OCI-LY3 (cell line): ENCODE data around the gene PI4KB.

Experiments used
- H2AFZ ChIP-seq: fragments of 200-600, 300-600 bp; shearing (Covaris generic); 2 replicates; pipeline ENCODE4 v1.6.0; 2014; ENCODE audit warnings: antibody characterized with exemption, low read depth, low read length
- H3K27ac ChIP-seq: fragments of 200-600, 300-600 bp; sonication (generic); 2 replicates; pipeline ENCODE4 v1.5.1; 2014; ENCODE audit warnings: mild to moderate bottlenecking, low read length, moderate library complexity, mixed read lengths
- H3K27me3 ChIP-seq: fragments of 200-600, 300-600 bp; sonication (generic); 2 replicates; pipeline ENCODE4 v1.6.1; 2014; ENCODE audit warnings: low read depth, low read length, mixed read lengths
- H3K36me3 ChIP-seq: fragments of 200-600, 300-600 bp; sonication (generic); replicated peaks from 2 replicates; pipeline ENCODE3; 2014; ENCODE audit warnings: low read depth, low read length, mixed read lengths
- H3K4me1 ChIP-seq: fragments of 300-600, 200-600 bp; sonication (generic); 2 replicates; pipeline ENCODE4 v1.6.1; 2014; ENCODE audit warnings: low read length, mixed read lengths
- H3K4me2 ChIP-seq: fragments of 200-600, 300-600 bp; sonication (generic); 2 replicates; pipeline ENCODE4 v1.6.1; 2014; ENCODE audit warnings: low read length, mixed read lengths
- H3K4me3 ChIP-seq: fragments of 300-600, 200-600 bp; sonication (generic); 2 replicates; pipeline ENCODE4 v1.5.1; 2014; ENCODE audit warnings: antibody characterized with exemption, mild to moderate bottlenecking, low read length, moderate library complexity
- H3K79me2 ChIP-seq: fragments of 300-600, 200-600 bp; shearing (Covaris generic); 2 replicates; pipeline ENCODE4 v1.6.1; 2014; ENCODE audit warnings: mild to moderate bottlenecking, low read length, mixed read lengths
- H3K9ac ChIP-seq: fragments of 300-600, 200-600 bp; shearing (Covaris generic); 2 replicates; pipeline ENCODE4 v1.6.0; 2014; ENCODE audit warnings: mild to moderate bottlenecking, low read length, moderate library complexity
- H3K9me3 ChIP-seq: fragments of 200-600, 300-600 bp; shearing (Covaris generic); 2 replicates; pipeline ENCODE4 v1.6.1; 2014; ENCODE audit warnings: low read length, mixed read lengths; ENCODE audit not compliant: insufficient read depth
- H4K20me1 ChIP-seq: fragments of 200-600, 300-600 bp; sonication (generic); 2 replicates; pipeline ENCODE4 v1.6.1; 2016; ENCODE audit warnings: low read length, mixed read lengths; ENCODE audit not compliant: insufficient read depth
- CTCF ChIP-seq: fragments of 200-600, 300-600 bp; sonication (generic); IDR thresholded peaks from 2 replicates; pipeline ENCODE4 v1.5.1; 2014; ENCODE audit warnings: antibody characterized with exemption, low read length, low read depth
- EZH2phosphoT487 ChIP-seq: fragments of 200-600 bp; shearing (Covaris generic); IDR thresholded peaks from 2 replicates; pipeline ENCODE4 v1.6.1; 2018; ENCODE audit warnings: antibody characterized with exemption, mixed run types, low read depth

PI4KB gene

GRCh38 chr1:151325231-151325630 is 2.0 kb downstream of the PI4KB start:
- H3K9me3 ChIP-seq: no peaks in the 10 kb centered on the region
- 0 out of 2 replicates have a peak overlapping the region, but pooled peaks have one; percentile 5 for H3K4me2 ChIP-seq
- H3K79me2 ChIP-seq: peaks cover 46% of the 10 kb centered on the region
- no peak overlapping the region for H3K27ac ChIP-seq
- peaks cover 20% of the 10 kb centered on the region for H3K4me1 ChIP-seq
- TF ChIP-seq CTCF (no peak), EZH2phosphoT487 (no peak)
- peaks cover 33% of the 10 kb centered on the region for H3K36me3 ChIP-seq
- no peak overlapping the region for H2AFZ ChIP-seq
- H3K9ac ChIP-seq: no peak overlapping the region
- H4K20me1 ChIP-seq: no peaks in the 10 kb centered on the region
- H3K27me3 ChIP-seq: no peaks in the 10 kb centered on the region
- H3K4me3 ChIP-seq: no peak overlapping the region

- Histone ChIP-seq H3K79me2 (peaks cover 48% of the 10 kb centered on the region), H3K27ac (no peak overlapping the region), H3K4me1 (peaks cover 20% of the 10 kb centered on the region), H3K4me2 (no peak overlapping the region), H4K20me1 (0 out of 2 replicates have a peak, but pooled peaks cover 3% of the 10 kb centered on the region), H3K36me3 (peaks cover 36% of the 10 kb centered on the region), H3K9me3 (no peaks in the 10 kb centered on the region), H3K9ac (no peak overlapping the region), H3K4me3 (no peak overlapping the region), H2AFZ (no peak overlapping the region), H3K27me3 (no peaks in the 10 kb centered on the region)
- no peak for TF ChIP-seq EZH2phosphoT487
- TF ChIP-seq CTCF: no peak
Measured at GRCh38 chr1:151324390-151324930, 2.8 kb downstream of the PI4KB start.

GRCh38 chr1:151318975-151319374 is 8.2 kb downstream of the PI4KB start:
- no peaks in the 10 kb centered on the region for H3K4me1 ChIP-seq
- TF ChIP-seq EZH2phosphoT487 (no peak), CTCF (no peak)
- peaks cover 51% of the 10 kb centered on the region for H3K36me3 ChIP-seq
- H3K4me2 ChIP-seq: no peak overlapping the region
- no peak overlapping the region for H3K9ac ChIP-seq
- H3K4me3 ChIP-seq: no peak overlapping the region
- no peak overlapping the region for H2AFZ ChIP-seq
- peaks cover 4% of the 10 kb centered on the region; the same call in 1 of the 2 replicates for H4K20me1 ChIP-seq
- no peak overlapping the region for H3K27ac ChIP-seq
- H3K27me3 ChIP-seq: no peaks in the 10 kb centered on the region
- peaks cover 29% of the 10 kb centered on the region for H3K79me2 ChIP-seq
- H3K9me3 ChIP-seq: no peaks in the 10 kb centered on the region

GRCh38 chr1:151315565-151316235 is 11.5 kb downstream of the PI4KB start:
- no peaks in the 10 kb centered on the region for H3K27me3 ChIP-seq

More at GRCh38 chr1:151315565-151316235, 11.5 kb downstream of the PI4KB start:
- Histone ChIP-seq H4K20me1 (peaks cover 16% of the 10 kb centered on the region; the same call in 1 of the 2 replicates), H3K36me3 (peaks cover 67% of the 10 kb centered on the region), H3K9ac (no peak overlapping the region), H2AFZ (no peak overlapping the region), H3K9me3 (no peaks in the 10 kb centered on the region), H3K4me3 (no peak overlapping the region), H3K4me1 (no peaks in the 10 kb centered on the region), H3K27ac (no peak overlapping the region), H3K4me2 (no peak overlapping the region), H3K79me2 (peaks cover 38% of the 10 kb centered on the region; the same call in 1 of the 2 replicates)
- TF ChIP-seq EZH2phosphoT487 (no peak), CTCF (no peak)
